Stimulated activated CD4-positive, alpha-beta T cell treated with anti-CD3 and anti-CD28 coated beads, Interleukin-1b, Interleukin-23, amount 100 ng/mL, for 4 hours (primary cell): ENCODE results near the gene CATSPERD.
"Not testable (repeated sequence)": the region's sequence is repeated elsewhere in the genome, so short reads cannot be mapped to it uniquely, and the experiment has no call there.

ENCODE experiments used
- DNase-seq, 2 donors: peaks; one replicate each; pipeline ENCODE4 v3.0.0-alpha.2; 2020; ENCODE audit warnings: low read depth in 2 of 2

CATSPERD gene

GRCh38 chr19:5697022-5697889, 23.2 kb upstream of the CATSPERD start:
- no peak for DNase-seq

GRCh38 chr19:5697890-5698634, 22.4 kb upstream of the CATSPERD start:
- DNase-seq: no peak

- no peak for DNase-seq
Measured at GRCh38 chr19:5698635-5699422, 21.6 kb upstream of the CATSPERD start.

DNA sequence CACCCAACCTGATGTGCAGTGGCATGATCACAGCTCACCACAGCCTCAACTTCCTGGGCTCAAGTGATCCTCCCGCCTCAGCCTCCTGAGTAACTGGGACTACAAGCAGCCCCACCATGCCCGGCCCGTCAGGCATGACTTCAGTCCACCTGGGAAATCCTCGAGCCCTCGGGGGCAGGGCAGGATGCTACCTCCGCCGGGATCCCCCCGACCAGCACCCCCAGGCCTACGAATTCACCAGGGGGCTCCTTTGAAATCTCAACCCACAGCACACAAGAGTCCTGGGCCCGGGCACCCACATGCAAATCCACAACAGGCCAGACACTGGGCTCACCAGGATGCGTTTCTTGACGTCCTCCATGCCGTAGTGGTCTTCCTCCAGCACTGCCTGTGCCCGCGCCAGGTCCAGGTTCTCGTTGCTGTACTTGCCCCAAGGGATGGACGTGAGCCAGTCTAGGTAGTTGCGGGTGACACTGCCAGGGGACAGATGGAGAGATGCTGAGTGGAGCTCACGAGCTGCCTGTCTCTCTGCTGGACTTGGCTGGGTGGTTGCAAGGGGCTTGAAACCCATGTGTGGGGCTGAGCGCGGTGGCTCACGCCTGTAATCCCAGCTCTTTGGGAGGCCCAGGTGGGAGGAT, 19.9 kb upstream of the CATSPERD start:
- no peak for DNase-seq

GRCh38 chr19:5702053-5702410, 18.4 kb upstream of the CATSPERD start:
- not testable (repeated sequence) for DNase-seq

- DNase-seq: no peak
Measured at GRCh38 chr19:5703819-5704818, 16.3 kb upstream of the CATSPERD start.

- no peak for DNase-seq
Measured at GRCh38 chr19:5705552-5705951, 14.9 kb upstream of the CATSPERD start.

- no peak for DNase-seq
Measured at GRCh38 chr19:5706876-5707573, 13.4 kb upstream of the CATSPERD start.

GRCh38 chr19:5707576-5708575, 12.6 kb upstream of the CATSPERD start:
- DNase-seq: no peak

- no peak for DNase-seq
Measured at GRCh38 chr19:5711025-5711424, 9.4 kb upstream of the CATSPERD start.

- no peak for DNase-seq
Measured at GRCh38 chr19:5711713-5712161, 8.7 kb upstream of the CATSPERD start.

DNA sequence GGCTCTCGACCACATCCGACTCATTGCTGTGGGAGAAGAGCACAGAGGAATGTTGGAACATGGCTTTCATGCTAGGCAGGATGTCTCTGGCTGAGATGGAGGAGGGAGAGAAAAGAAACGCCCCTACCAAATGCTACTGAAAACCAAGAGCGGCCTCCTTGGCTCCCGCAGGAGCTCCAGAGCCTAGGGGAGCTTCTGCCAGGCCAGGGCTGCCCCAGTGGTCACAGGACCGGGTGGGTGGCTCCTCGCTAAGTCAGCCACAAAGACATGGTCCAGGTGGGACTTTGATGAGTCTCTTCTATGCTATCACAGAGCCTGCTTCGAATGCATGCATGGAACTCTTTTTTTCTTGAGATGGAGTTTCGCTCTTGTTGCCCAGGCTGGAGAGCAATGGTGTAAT, 7.2 kb upstream of the CATSPERD start:
- no peak for DNase-seq

DNA sequence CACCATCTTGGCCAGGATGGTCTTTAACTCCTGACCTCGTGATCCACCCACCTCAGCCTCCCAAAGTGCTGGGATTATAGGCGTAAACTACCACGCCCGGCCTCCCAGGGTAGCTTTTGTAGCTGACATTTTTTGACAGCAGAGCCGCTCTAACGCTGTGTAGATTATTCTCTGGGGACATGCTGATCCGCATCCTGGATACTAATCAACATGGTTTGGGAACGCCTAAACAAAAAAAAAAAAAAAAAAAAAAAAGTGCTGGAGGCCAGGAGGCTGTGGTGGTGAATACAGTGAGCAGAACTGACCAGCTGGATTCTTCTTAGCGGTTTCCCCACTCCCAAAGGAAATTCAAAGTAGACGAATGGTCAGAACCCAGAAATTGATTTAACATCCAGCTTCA, 5.6 kb upstream of the CATSPERD start:
- DNase-seq: no peak

DNA sequence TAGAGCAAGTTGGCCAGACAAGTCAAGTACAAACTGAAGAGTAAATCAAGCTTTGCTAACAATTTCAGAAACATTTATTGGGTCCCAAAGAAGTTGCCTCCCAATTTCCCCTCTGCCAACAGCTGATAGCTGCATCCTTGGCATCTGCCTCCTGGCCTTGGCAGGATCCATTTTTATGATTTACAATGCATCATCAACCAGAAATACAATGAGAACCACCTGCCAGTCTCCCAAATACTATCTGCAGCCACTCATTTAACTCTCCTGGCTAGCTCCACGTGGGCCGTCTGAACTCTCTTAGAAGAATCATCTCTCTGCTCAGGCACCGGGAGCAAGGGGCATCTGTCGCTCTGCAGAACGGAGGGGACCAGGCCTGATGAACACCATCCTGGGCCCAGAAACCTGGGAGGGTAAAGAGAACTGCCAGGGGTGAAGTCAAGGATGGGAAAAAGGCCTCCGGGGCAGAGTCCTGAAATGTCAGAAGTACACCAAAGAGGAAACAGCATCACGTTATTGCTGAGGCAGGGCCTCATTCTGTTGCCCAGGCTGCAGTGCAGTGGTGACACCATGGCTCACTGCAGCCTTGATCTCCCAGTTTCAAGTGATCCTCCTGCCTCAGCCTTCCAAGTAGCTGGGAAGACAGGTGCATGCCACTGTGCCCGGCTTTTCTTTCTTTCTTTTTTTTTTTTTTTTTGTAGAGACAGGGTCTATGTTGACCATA, 3.1 kb upstream of the CATSPERD start:
- no peak for DNase-seq

GRCh38 chr19:5718037-5718578, 2.3 kb upstream of the CATSPERD start:
- DNase-seq: peak in 1 of 2 donors; percentile 40

DNA sequence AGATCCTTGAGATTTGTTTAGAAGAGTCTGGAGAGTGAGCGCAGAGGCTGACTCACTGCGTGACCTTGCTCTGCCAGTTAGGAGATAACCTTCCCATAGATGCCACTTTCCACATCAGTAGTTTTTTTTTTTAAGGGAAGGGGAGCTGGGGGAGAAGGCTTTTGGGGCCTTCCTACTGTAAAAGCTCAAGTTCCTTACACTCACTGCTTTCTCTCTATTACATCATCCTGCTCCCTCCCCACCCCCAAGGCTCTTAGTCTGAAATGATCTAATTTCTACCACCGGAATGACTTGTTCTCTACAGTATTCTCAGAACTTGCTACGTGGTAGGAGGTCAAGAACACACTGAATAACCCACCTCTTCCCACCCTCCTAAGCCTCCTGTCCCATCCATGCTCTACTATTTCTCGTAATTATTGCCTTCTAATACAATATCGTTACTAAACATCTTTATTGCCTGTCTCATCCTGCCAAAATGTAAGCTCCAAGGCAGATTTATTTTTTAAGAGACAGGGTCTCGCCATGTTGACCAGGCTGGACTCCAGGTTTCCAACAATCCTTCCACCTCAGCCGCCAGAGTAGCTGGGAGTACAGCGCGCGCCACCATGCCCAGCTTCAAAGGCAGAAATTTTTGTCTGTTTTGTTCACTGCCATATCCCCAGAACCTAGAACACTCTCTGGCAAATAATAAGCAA, 1.7 kb upstream of the CATSPERD start:
- DNase-seq: peak in 1 of 2 donors; percentile 44
